ENCODE measurements around the gene CYB561D1.

CYB561D1 gene

GRCh38 chr1:109483672-109484518 is 10.0 kb upstream of the CYB561D1 start, which contains the start of gene ATXN7L2:
Gene ATXN7L2 (plus strand): TSS chr1:109483905. CDS start chr1:109483954, 49 bp downstream.
- Histone ChIP-seq H3K4me2 (ENCODE audit: low read length) (peak within 1 kb of the TSS; percentile 99), H3K4me1 (ENCODE audit: control insufficient read depth, low read length) (peaks cover 23% of the 10 kb centered on the region), H3F3A (ENCODE audit: control insufficient read depth, insufficient read depth) (no peaks in the 10 kb centered on the region), H3K79me2 (ENCODE audit: control insufficient read depth, low read length) (peaks cover 14% of the 10 kb centered on the region), H4K20me1 (ENCODE audit: control insufficient read depth, insufficient read depth, low read depth, low read length) (no peaks in the 10 kb centered on the region), H3K9me3 (ENCODE audit: control insufficient read depth, insufficient read depth, low read length) (no peaks in the 10 kb centered on the region), H3K27ac (ENCODE audit: low read depth, low read length) (peak within 1 kb of the TSS; percentile 48), H3K27me3 (ENCODE audit: control insufficient read depth, low read length) (peaks cover 21% of the 10 kb centered on the region), H3K9me2 (replicated peaks; ENCODE audit: control insufficient read depth, low read length) (no peaks in the 10 kb centered on the region), H3K4me3 (ENCODE audit: low read length) (peak within 1 kb of the TSS; percentile 96), H3K36me3 (ENCODE audit: control insufficient read depth, low read length) (peaks cover 18% of the 10 kb centered on the region; the same call in 1 of the 2 replicates)
- TF ChIP-seq EZH2phosphoT487 (IDR thresholded peaks at IDR 0.05; ENCODE audit: borderline replicate concordance, low read length): no peak
- no peak for TF ChIP-seq CTCF (IDR thresholded peaks at IDR 0.05; ENCODE audit: low read depth, low read length, poor library complexity, severe bottlenecking)

GRCh38 chr1:109484519-109484975 is 9.3 kb upstream of the CYB561D1 start:
- Histone ChIP-seq H3K79me2 (ENCODE audit: control insufficient read depth, low read length) (peaks cover 14% of the 10 kb centered on the region), H4K20me1 (ENCODE audit: control insufficient read depth, insufficient read depth, low read depth, low read length) (no peaks in the 10 kb centered on the region), H3K4me1 (ENCODE audit: control insufficient read depth, low read length) (peaks cover 23% of the 10 kb centered on the region), H3K4me3 (ENCODE audit: low read length) (peak overlapping the region; percentile 93), H3K9me3 (ENCODE audit: control insufficient read depth, insufficient read depth, low read length) (no peaks in the 10 kb centered on the region), H3F3A (ENCODE audit: control insufficient read depth, insufficient read depth) (no peaks in the 10 kb centered on the region), H3K36me3 (ENCODE audit: control insufficient read depth, low read length) (peaks cover 18% of the 10 kb centered on the region; the same call in 1 of the 2 replicates), H3K27ac (ENCODE audit: low read depth, low read length) (peak overlapping the region; percentile 48), H3K27me3 (ENCODE audit: control insufficient read depth, low read length) (peaks cover 16% of the 10 kb centered on the region), H3K4me2 (ENCODE audit: low read length) (peak overlapping the region; percentile 99), H3K9me2 (replicated peaks; ENCODE audit: control insufficient read depth, low read length) (no peaks in the 10 kb centered on the region)
- no peak for TF ChIP-seq EZH2phosphoT487 (IDR thresholded peaks at IDR 0.05; ENCODE audit: borderline replicate concordance, low read length)
- no peak for TF ChIP-seq CTCF (IDR thresholded peaks at IDR 0.05; ENCODE audit: low read depth, low read length, poor library complexity, severe bottlenecking)

- Histone ChIP-seq H3K4me2 (ENCODE audit: low read length) (peak overlapping the region; percentile 99), H3K27me3 (ENCODE audit: control insufficient read depth, low read length) (peaks cover 15% of the 10 kb centered on the region), H3K9me3 (ENCODE audit: control insufficient read depth, insufficient read depth, low read length) (no peaks in the 10 kb centered on the region), H3K36me3 (ENCODE audit: control insufficient read depth, low read length) (peaks cover 18% of the 10 kb centered on the region; the same call in 1 of the 2 replicates), H3F3A (ENCODE audit: control insufficient read depth, insufficient read depth) (no peaks in the 10 kb centered on the region), H3K4me1 (ENCODE audit: control insufficient read depth, low read length) (peaks cover 23% of the 10 kb centered on the region), H3K79me2 (ENCODE audit: control insufficient read depth, low read length) (peaks cover 14% of the 10 kb centered on the region), H4K20me1 (ENCODE audit: control insufficient read depth, insufficient read depth, low read depth, low read length) (no peaks in the 10 kb centered on the region), H3K27ac (ENCODE audit: low read depth, low read length) (peak overlapping the region; percentile 48), H3K9me2 (replicated peaks; ENCODE audit: control insufficient read depth, low read length) (no peaks in the 10 kb centered on the region), H3K4me3 (ENCODE audit: low read length) (peak overlapping the region; percentile 93)
- TF ChIP-seq CTCF (IDR thresholded peaks at IDR 0.05; ENCODE audit: low read depth, low read length, poor library complexity, severe bottlenecking): no peak
- TF ChIP-seq EZH2phosphoT487 (IDR thresholded peaks at IDR 0.05; ENCODE audit: borderline replicate concordance, low read length): no peak
Observed at GRCh38 chr1:109485001-109485400, 8.9 kb upstream of the CYB561D1 start.

Measured in DOHH2 (cell line).